ENCODE measurements around the gene ZNF280A. TPM values are rescaled to one million over a fixed set of nuclear protein-coding genes. Genes with fewer than 3 reads are reported as not detected.

The ZNF280A gene, protein sequence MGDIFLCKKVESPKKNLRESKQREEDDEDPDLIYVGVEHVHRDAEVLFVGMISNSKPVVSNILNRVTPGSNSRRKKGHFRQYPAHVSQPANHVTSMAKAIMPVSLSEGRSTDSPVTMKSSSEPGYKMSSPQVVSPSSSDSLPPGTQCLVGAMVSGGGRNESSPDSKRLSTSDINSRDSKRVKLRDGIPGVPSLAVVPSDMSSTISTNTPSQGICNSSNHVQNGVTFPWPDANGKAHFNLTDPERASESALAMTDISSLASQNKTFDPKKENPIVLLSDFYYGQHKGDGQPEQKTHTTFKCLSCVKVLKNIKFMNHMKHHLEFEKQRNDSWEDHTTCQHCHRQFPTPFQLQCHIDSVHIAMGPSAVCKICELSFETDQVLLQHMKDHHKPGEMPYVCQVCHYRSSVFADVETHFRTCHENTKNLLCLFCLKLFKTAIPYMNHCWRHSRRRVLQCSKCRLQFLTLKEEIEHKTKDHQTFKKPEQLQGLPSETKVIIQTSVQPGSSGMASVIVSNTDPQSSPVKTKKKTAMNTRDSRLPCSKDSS
- total RNA-seq (2014; rRNA removed; shearing (Covaris generic)) = 1.8 and 1.9 TPM in 2 replicates

- Histone ChIP-seq H3K4me3 (peak within 1 kb of the TSS; percentile 44), H3K27ac (no peak within 1 kb of the TSS), H3K9me3 (replicated peaks) (no peaks in the 10 kb centered on the region), H3K36me3 (no peaks in the 10 kb centered on the region), H3K4me1 (peaks cover 6% of the 10 kb centered on the region), H3K27me3 (no peaks in the 10 kb centered on the region)
- peak; percentile 22 to 59 for DNase-seq
Measured at GRCh38 chr22:22520020-22520656, at the start of gene ZNF280A. Gene ZNF280A (minus strand): TSS chr22:22520270. CDS start chr22:22515630, 4,640 bp downstream.

DNA sequence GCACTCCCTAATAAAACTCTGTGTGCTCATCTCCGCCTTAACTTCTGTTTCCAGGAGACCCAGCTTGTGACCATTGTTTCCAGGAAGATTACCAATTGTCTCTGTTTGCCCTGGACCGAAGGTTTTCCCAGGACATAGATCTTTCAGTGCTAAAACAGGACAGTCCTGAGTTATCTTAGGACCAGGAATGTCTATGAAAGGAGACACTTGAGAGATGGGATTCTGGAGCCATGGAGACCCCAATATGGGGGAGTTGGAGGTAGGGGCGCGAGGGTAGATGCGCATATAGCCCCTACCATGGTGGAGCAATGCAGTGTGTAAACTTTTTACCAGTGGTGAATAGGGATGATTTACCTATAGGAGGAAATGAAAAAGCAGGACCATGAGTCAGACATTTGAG, 49.1 kb upstream of the ZNF280A start:
- 0 out of 2 replicates have a peak, but pooled peaks cover 7% of the 10 kb centered on the region for H3K27me3 ChIP-seq
- H3K9me3 ChIP-seq (replicated peaks) = no peaks in the 10 kb centered on the region; the same call in 1 of the 2 replicates

DNA sequence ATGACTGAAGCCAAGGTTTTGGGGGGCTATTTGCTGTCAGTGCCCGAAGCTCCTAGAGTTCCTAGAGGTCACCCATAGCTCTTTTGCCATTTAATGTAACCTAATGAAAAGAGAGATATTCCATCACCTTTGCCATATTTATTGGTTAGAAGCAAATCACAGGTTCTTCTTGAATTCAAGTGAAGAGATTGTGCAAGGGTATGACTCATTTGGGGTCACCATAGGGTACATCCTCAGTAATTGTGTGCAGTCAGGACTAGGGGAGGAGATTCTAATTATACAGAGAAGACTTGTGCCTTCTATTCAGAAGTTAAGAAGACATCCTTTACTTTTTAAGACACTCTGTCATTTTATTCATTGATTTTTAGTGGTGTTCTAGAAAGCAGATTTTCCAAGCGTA, 45.9 kb upstream of the ZNF280A start:
- DNase-seq = no peak
- H3K27ac ChIP-seq = no peak overlapping the region
- no peaks in the 10 kb centered on the region for H3K4me1 ChIP-seq
- H3K27me3 ChIP-seq = no peaks in the 10 kb centered on the region
- H3K4me3 ChIP-seq = no peak overlapping the region
- H3K36me3 ChIP-seq = no peaks in the 10 kb centered on the region
- no peaks in the 10 kb centered on the region; the same call in 1 of the 2 replicates for H3K9me3 ChIP-seq (replicated peaks)

More for the DNA sequence above, 49.1 kb upstream of the ZNF280A start:
- no peaks in the 10 kb centered on the region for H3K36me3 ChIP-seq
- no peak for DNase-seq
- no peak overlapping the region for H3K4me3 ChIP-seq
- H3K4me1 ChIP-seq = no peaks in the 10 kb centered on the region
- no peak overlapping the region for H3K27ac ChIP-seq

GRCh38 chr22:22558972-22559603, 39.0 kb upstream of the ZNF280A start, which contains the start of gene PRAME:
Gene PRAME (minus strand): TSS chr22:22559265. CDS start chr22:22556832, 2,433 bp downstream.
- H3K9me3 ChIP-seq (replicated peaks) = no peaks in the 10 kb centered on the region
- no peak within 1 kb of the TSS for H3K4me3 ChIP-seq
- H3K36me3 ChIP-seq = no peaks in the 10 kb centered on the region
- H3K27me3 ChIP-seq = no peaks in the 10 kb centered on the region
- DNase-seq = peak; percentile 73 to 74
- peaks cover under 1% of the 10 kb centered on the region for H3K4me1 ChIP-seq
- no peak within 1 kb of the TSS for H3K27ac ChIP-seq

- Histone ChIP-seq H3K4me3 (no peak overlapping the region), H3K27me3 (no peaks in the 10 kb centered on the region), H3K9me3 (replicated peaks) (no peaks in the 10 kb centered on the region), H3K4me1 (peaks cover 8% of the 10 kb centered on the region), H3K27ac (no peak overlapping the region), H3K36me3 (no peaks in the 10 kb centered on the region)
- no peak for DNase-seq
Measured at GRCh38 chr22:22558071-22558971, 38.3 kb upstream of the ZNF280A start.

DNA sequence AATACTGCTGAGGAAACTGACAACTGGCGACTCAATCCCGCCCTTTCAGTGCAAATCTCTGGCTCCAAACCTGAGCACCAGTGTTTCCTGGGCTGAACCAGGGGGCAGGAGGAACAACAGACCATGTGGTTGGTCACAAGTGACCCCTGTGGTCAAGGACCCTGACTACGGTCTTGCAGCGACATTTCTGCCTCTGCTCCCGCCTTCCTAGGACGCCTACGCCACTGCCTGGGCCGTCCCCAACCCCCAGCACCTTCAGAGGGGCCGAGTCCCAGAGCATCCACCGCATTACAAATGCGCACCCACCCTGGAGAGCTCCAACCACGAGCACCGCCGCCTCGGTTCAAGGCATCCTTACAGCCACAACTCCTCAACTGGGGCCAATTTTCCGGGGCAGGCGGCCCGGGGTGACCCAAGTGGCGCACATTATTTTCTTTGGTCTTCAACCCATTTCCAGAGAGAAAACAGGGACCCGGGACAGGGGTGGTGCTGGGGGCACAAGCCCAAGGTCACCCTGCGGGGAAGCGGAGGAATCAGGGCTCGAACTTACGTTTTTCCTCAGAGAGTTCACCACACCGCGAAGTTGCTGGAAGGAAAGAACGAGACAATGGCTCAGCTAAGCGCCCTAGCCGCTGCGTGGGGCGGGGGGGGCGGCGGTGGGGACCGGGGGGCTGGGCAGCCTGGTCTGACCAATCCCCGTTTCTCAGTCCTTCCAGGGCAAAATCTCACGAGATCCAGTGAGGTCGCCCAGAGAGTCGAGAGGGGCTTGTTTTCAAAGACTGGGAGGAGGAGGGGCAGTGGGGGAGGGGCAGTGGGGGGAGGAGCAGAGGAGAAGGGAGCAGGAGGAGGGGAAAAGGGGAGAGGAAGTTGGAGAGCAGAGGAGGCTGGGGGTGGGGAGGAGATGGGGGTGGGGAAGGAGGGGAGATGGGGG, 37.2 kb upstream of the ZNF280A start:
- Histone ChIP-seq H3K27ac (no peak overlapping the region), H3K36me3 (no peaks in the 10 kb centered on the region), H3K4me3 (no peak overlapping the region), H3K9me3 (replicated peaks) (no peaks in the 10 kb centered on the region), H3K27me3 (no peaks in the 10 kb centered on the region), H3K4me1 (peaks cover 14% of the 10 kb centered on the region)
- DNase-seq = no peak

DNA sequence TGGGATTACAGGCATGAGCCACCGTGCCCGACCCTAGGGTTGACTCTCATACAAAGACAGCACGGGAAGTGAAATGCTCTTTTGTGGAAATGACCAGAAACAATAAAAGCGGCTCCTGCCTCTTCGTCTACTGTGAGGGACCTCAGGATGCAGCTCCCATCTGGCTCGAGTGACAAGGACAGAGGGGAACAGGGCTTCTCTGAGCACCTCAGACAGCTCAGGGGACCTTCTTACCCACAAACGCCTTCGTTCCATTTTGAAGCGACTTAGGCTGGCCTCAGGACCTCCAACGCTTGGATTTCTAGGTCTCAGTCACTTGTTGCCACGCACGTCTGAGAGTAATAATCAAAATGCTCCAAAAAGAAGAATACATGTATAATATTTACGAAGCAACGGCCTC, 36.5 kb upstream of the ZNF280A start:
- Histone ChIP-seq H3K4me1 (peaks cover 14% of the 10 kb centered on the region), H3K4me3 (no peak overlapping the region), H3K27me3 (no peaks in the 10 kb centered on the region), H3K27ac (no peak overlapping the region), H3K36me3 (no peaks in the 10 kb centered on the region), H3K9me3 (replicated peaks) (no peaks in the 10 kb centered on the region)
- no peak for DNase-seq

DNA sequence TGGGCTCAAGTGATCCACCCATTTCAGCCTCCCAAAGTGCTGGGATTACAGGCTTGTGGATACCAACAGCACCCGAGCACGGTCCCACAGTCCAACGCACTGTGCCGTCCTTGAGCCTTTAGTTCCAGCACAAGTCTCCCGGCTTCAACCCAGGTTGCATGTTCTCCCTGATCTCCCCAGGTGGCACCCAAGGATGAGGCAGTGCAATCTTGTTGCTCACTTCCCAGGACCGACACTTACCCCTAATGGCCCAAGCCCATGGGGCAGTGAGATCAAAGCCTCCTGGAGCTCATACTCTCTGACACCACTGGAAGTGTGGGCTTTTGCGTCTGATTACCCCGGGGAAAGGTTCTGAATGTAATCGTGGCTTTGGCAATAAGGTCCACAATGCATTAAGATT, 35.5 kb upstream of the ZNF280A start:
- Histone ChIP-seq H3K4me3 (no peak overlapping the region), H3K27ac (no peak overlapping the region), H3K4me1 (peaks cover 14% of the 10 kb centered on the region), H3K9me3 (replicated peaks) (no peaks in the 10 kb centered on the region), H3K36me3 (no peaks in the 10 kb centered on the region), H3K27me3 (no peaks in the 10 kb centered on the region)
- DNase-seq = no peak

GRCh38 chr22:22554587-22555284, 34.7 kb upstream of the ZNF280A start:
- DNase-seq = no peak
- H3K27me3 ChIP-seq = no peaks in the 10 kb centered on the region
- peaks cover 14% of the 10 kb centered on the region for H3K4me1 ChIP-seq
- no peaks in the 10 kb centered on the region for H3K36me3 ChIP-seq
- H3K9me3 ChIP-seq (replicated peaks) = no peaks in the 10 kb centered on the region
- H3K4me3 ChIP-seq = no peak overlapping the region
- H3K27ac ChIP-seq = no peak overlapping the region

GRCh38 chr22:22553735-22554586, 33.9 kb upstream of the ZNF280A start:
- H3K27ac ChIP-seq = no peak overlapping the region
- H3K4me3 ChIP-seq = no peak overlapping the region
- H3K9me3 ChIP-seq (replicated peaks) = no peaks in the 10 kb centered on the region
- H3K36me3 ChIP-seq = no peaks in the 10 kb centered on the region
- peaks cover 14% of the 10 kb centered on the region for H3K4me1 ChIP-seq
- DNase-seq = peak in 1 of 2 experiments; percentile 48
- H3K27me3 ChIP-seq = no peaks in the 10 kb centered on the region

GRCh38 chr22:22553141-22553540, 33.1 kb upstream of the ZNF280A start:
- Histone ChIP-seq H3K27me3 (no peaks in the 10 kb centered on the region), H3K27ac (no peak overlapping the region), H3K4me1 (peaks cover 14% of the 10 kb centered on the region), H3K36me3 (no peaks in the 10 kb centered on the region), H3K4me3 (no peak overlapping the region), H3K9me3 (replicated peaks) (no peaks in the 10 kb centered on the region)
- DNase-seq = no peak

GRCh38 chr22:22552630-22553029, 32.6 kb upstream of the ZNF280A start:
- H3K9me3 ChIP-seq (replicated peaks) = no peaks in the 10 kb centered on the region
- peak; percentile 76 to 86 for DNase-seq
- H3K4me3 ChIP-seq = no peak overlapping the region
- no peaks in the 10 kb centered on the region for H3K36me3 ChIP-seq
- peaks cover 14% of the 10 kb centered on the region for H3K4me1 ChIP-seq
- H3K27ac ChIP-seq = no peak overlapping the region
- H3K27me3 ChIP-seq = 0 out of 2 replicates have a peak, but pooled peaks cover 4% of the 10 kb centered on the region

All from SJCRH30 (cell line).